ENCODE data around the gene CSNK1G2. TPM values are rescaled to one million over a fixed set of nuclear protein-coding genes. Genes with fewer than 3 reads are reported as not detected.
"Not testable (repeated sequence)": the region's sequence is repeated elsewhere in the genome, so short reads cannot be mapped to it uniquely, and the experiment has no call there.

The CSNK1G2 gene
- total RNA-seq, 2 donors from 2014 or later = 50.2 to 50.7 TPM

- no peaks in the 10 kb centered on the region for H3K27me3 Mint-ChIP-seq
- no peak overlapping the region for H3K4me3 Mint-ChIP-seq
- H3K9me3 Mint-ChIP-seq = no peaks in the 10 kb centered on the region
- H3K36me3 Mint-ChIP-seq (ENCODE audit: low read depth) = peaks cover 36% of the 10 kb centered on the region
- H3K27ac Mint-ChIP-seq = no peak overlapping the region
- ATAC-seq (replicated peaks) = no peak
- no peaks in the 10 kb centered on the region for H3K4me1 Mint-ChIP-seq
These were observed 38.0 kb downstream of the CSNK1G2 start for GRCh38 chr19:1979017-1979416.

- no peaks in the 10 kb centered on the region for H3K9me3 Mint-ChIP-seq
- no peak for ATAC-seq (replicated peaks)
- no peak overlapping the region for H3K27ac Mint-ChIP-seq
- no peaks in the 10 kb centered on the region for H3K27me3 Mint-ChIP-seq
- H3K4me1 Mint-ChIP-seq = no peaks in the 10 kb centered on the region
- peaks cover 42% of the 10 kb centered on the region for H3K36me3 Mint-ChIP-seq (ENCODE audit: low read depth)
- no peak overlapping the region for H3K4me3 Mint-ChIP-seq
These were observed 38.7 kb downstream of the CSNK1G2 start for GRCh38 chr19:1979642-1980041.

- peaks cover 45% of the 10 kb centered on the region for H3K36me3 Mint-ChIP-seq (ENCODE audit: low read depth)
- no peaks in the 10 kb centered on the region for H3K4me1 Mint-ChIP-seq
- H3K27me3 Mint-ChIP-seq = no peaks in the 10 kb centered on the region
- no peak for ATAC-seq (replicated peaks)
- H3K27ac Mint-ChIP-seq = no peak overlapping the region
- no peak overlapping the region for H3K4me3 Mint-ChIP-seq
- no peaks in the 10 kb centered on the region for H3K9me3 Mint-ChIP-seq
These were observed 39.3 kb downstream of the CSNK1G2 start for GRCh38 chr19:1980091-1980808.

GRCh38 chr19:1980809-1981181 is 39.8 kb downstream of the CSNK1G2 start:
- peaks cover 45% of the 10 kb centered on the region for H3K36me3 Mint-ChIP-seq (ENCODE audit: low read depth)
- no peak overlapping the region for H3K27ac Mint-ChIP-seq
- no peak for ATAC-seq (replicated peaks)
- no peaks in the 10 kb centered on the region for H3K27me3 Mint-ChIP-seq
- H3K4me1 Mint-ChIP-seq = no peaks in the 10 kb centered on the region
- no peak overlapping the region for H3K4me3 Mint-ChIP-seq
- no peaks in the 10 kb centered on the region for H3K9me3 Mint-ChIP-seq

GRCh38 chr19:1981253-1981652 is 40.3 kb downstream of the CSNK1G2 start:
- Mint-ChIP-seq H3K36me3 (ENCODE audit: low read depth) (peaks cover 43% of the 10 kb centered on the region), H3K9me3 (no peaks in the 10 kb centered on the region), H3K27ac (no peak overlapping the region), H3K4me3 (no peak overlapping the region), H3K4me1 (no peaks in the 10 kb centered on the region), H3K27me3 (no peaks in the 10 kb centered on the region)
- no peak for ATAC-seq (replicated peaks)

- no peak overlapping the region for H3K27ac Mint-ChIP-seq
- ATAC-seq (replicated peaks) = no peak
- H3K4me3 Mint-ChIP-seq = no peak overlapping the region
- H3K4me1 Mint-ChIP-seq = no peaks in the 10 kb centered on the region
- H3K36me3 Mint-ChIP-seq (ENCODE audit: low read depth) = peaks cover 55% of the 10 kb centered on the region
- no peaks in the 10 kb centered on the region for H3K9me3 Mint-ChIP-seq
- no peaks in the 10 kb centered on the region for H3K27me3 Mint-ChIP-seq
These were observed 43.4 kb downstream of the CSNK1G2 start for GRCh38 chr19:1984357-1984756.

- Mint-ChIP-seq H3K27me3 (no peaks in the 10 kb centered on the region), H3K36me3 (ENCODE audit: low read depth) (peaks cover 68% of the 10 kb centered on the region), H3K27ac (no peak overlapping the region), H3K4me3 (no peak overlapping the region), H3K9me3 (no peaks in the 10 kb centered on the region), H3K4me1 (no peaks in the 10 kb centered on the region)
- ATAC-seq (replicated peaks) = no peak
These were observed 44.8 kb downstream of the CSNK1G2 start for GRCh38 chr19:1985588-1986356.

- no peaks in the 10 kb centered on the region for H3K4me1 Mint-ChIP-seq
- no peak overlapping the region for H3K4me3 Mint-ChIP-seq
- H3K27ac Mint-ChIP-seq = no peak overlapping the region
- no peaks in the 10 kb centered on the region for H3K9me3 Mint-ChIP-seq
- no peaks in the 10 kb centered on the region for H3K27me3 Mint-ChIP-seq
- ATAC-seq (replicated peaks) = peak; percentile 13
- H3K36me3 Mint-ChIP-seq (ENCODE audit: low read depth) = peaks cover 63% of the 10 kb centered on the region
These were observed 45.6 kb downstream of the CSNK1G2 start for GRCh38 chr19:1986357-1987162.

- H3K9me3 Mint-ChIP-seq = no peaks in the 10 kb centered on the region
- no peaks in the 10 kb centered on the region for H3K27me3 Mint-ChIP-seq
- no peaks in the 10 kb centered on the region for H3K4me1 Mint-ChIP-seq
- peaks cover 54% of the 10 kb centered on the region for H3K36me3 Mint-ChIP-seq (ENCODE audit: low read depth)
- no peak overlapping the region for H3K27ac Mint-ChIP-seq
- peak; percentile 13 for ATAC-seq (replicated peaks)
- no peak overlapping the region for H3K4me3 Mint-ChIP-seq
These were observed 46.5 kb downstream of the CSNK1G2 start for GRCh38 chr19:1987197-1988187.

GRCh38 chr19:1988464-1988863 is 47.5 kb downstream of the CSNK1G2 start:
- peaks cover 47% of the 10 kb centered on the region for H3K36me3 Mint-ChIP-seq (ENCODE audit: low read depth)
- not testable (repeated sequence) for H3K27me3 Mint-ChIP-seq; H3K4me3 Mint-ChIP-seq; H3K27ac Mint-ChIP-seq; H3K9me3 Mint-ChIP-seq; H3K4me1 Mint-ChIP-seq; ATAC-seq (replicated peaks)

- no peaks in the 10 kb centered on the region for H3K4me1 Mint-ChIP-seq
These were observed 48.7 kb downstream of the CSNK1G2 start for GRCh38 chr19:1989513-1990229.

GRCh38 chr19:1990230-1991017 is 49.5 kb downstream of the CSNK1G2 start:
- Mint-ChIP-seq H3K27me3 (no peaks in the 10 kb centered on the region), H3K27ac (no peak overlapping the region), H3K4me3 (no peak overlapping the region), H3K4me1 (no peaks in the 10 kb centered on the region), H3K36me3 (ENCODE audit: low read depth) (peaks cover 31% of the 10 kb centered on the region), H3K9me3 (no peaks in the 10 kb centered on the region)
- ATAC-seq (replicated peaks) = no peak

More at GRCh38 chr19:1989513-1990229, 48.7 kb downstream of the CSNK1G2 start:
- Mint-ChIP-seq H3K27ac (no peak overlapping the region), H3K36me3 (ENCODE audit: low read depth) (peaks cover 38% of the 10 kb centered on the region), H3K4me3 (no peak overlapping the region), H3K27me3 (no peaks in the 10 kb centered on the region), H3K9me3 (no peaks in the 10 kb centered on the region)
- no peak for ATAC-seq (replicated peaks)

All from activated T-helper 17 cell treated with anti-CD3 and anti-CD28 coated beads, Interleukin-2, amount 50 U/mL, for 72 hours (primary cell).